K562 (cell line): Measurements from ENCODE around the gene PPP1R15B. TPM values are rescaled to one million over a fixed set of nuclear protein-coding genes. Genes with fewer than 3 reads are reported as not detected.

Experiments used
- ATAC-seq: fragments of 200-7000 bp; cut with Tn5 transposase; 3 replicates; pipeline ENCODE4 v1.9.1; 2020; ENCODE audit warnings: moderate library complexity
- BruUV-seq: library from RNA; stranded (reverse); fragments of 400-500 nt; replicated peaks from 2 replicates; lab custom pipeline; 2021; lab: Mats Ljungman, UMichigan
- CTCF ChIA-PET: fragments of 300-600 bp; formaldehyde crosslinking; extraction: SDS; loops from one replicate; lab custom pipeline; 2021; ENCODE audit warnings: low intra/inter-chr PET ratio; lab: Yijun Ruan, JAX
- POLR2A ChIA-PET: fragments of 300-600, 350-650 bp; sonication (Branson Sonifier 250); formaldehyde crosslinking; extraction: SDS; loops from one replicate; lab custom pipeline; 2021; ENCODE audit warnings: antibody characterized with exemption, inconsistent platforms; lab: Yijun Ruan, JAX
- DNase-seq, 4 experiments: peaks; one replicate each; pipeline versions ENCODE4 v3.0.0 to v3.0.0-alpha.2; 2011 to 2018; ENCODE audit warnings: low spot score in 3 of 4, mixed read lengths in 3 of 4; ENCODE audit errors: extremely low read depth in 1 of 4
- FAIRE-seq: peaks from 2 replicates; lab custom pipeline; 2011; peaks lifted over from hg19 to GRCh38; lab: Jason Lieb, UNC
- H2AFZ ChIP-seq: 2 replicates; pipeline ENCODE4 v1.6.0; 2011; ENCODE audit warnings: low read depth, low read length, control low read depth, inconsistent platforms
- H3K27ac ChIP-seq: fragments of 200-600 bp; 3 replicates; pipeline ENCODE4 v1.8.0; 2011; ENCODE audit warnings: low read depth, mild to moderate bottlenecking, control low read depth, inconsistent platforms, low read length, moderate library complexity, mixed read lengths; ENCODE audit errors: extremely low read depth
- H3K27me3 ChIP-seq, 2 experiments: fragments of 300-600 bp in 1 of 2; 2 replicates in 1 of 2; 3 replicates in 1 of 2; pipeline versions ENCODE4 v1.6.0 to v1.8.0; 2011; ENCODE audit warnings: inconsistent platforms in 2 of 2, low read length in 2 of 2, mild to moderate bottlenecking in 1 of 2, mixed read lengths in 1 of 2, moderate library complexity in 1 of 2; ENCODE audit not compliant: control insufficient read depth in 2 of 2, insufficient read depth in 2 of 2
- H3K36me3 ChIP-seq: fragments of 300-600 bp; 3 replicates; pipeline ENCODE4 v1.8.0; 2011; ENCODE audit warnings: mild to moderate bottlenecking, low read length, inconsistent platforms; ENCODE audit not compliant: control insufficient read depth, insufficient read depth
- H3K4me1 ChIP-seq, 2 experiments: fragments of 200-600 bp in 1 of 2; replicated peaks in 1 of 2; 2 replicates in 1 of 2; 3 replicates in 1 of 2; pipeline versions ENCODE4 v1.5.1 to v1.8.0; 2011; ENCODE audit warnings: inconsistent platforms in 2 of 2, low read length in 2 of 2, mild to moderate bottlenecking in 1 of 2, mixed read lengths in 1 of 2, moderate library complexity in 1 of 2; ENCODE audit not compliant: control insufficient read depth in 2 of 2, insufficient read depth in 2 of 2
- H3K4me2 ChIP-seq: 2 replicates; pipeline ENCODE4 v1.6.1; 2011; ENCODE audit warnings: low read length, control low read depth, inconsistent platforms, mixed read lengths; ENCODE audit not compliant: insufficient read depth
- H3K4me3 ChIP-seq: fragments of 200-600 bp; sonication (generic), shearing (Covaris generic); 2 replicates; pipeline ENCODE4 v1.5.1; 2016; ENCODE audit warnings: control low read depth, inconsistent platforms
- H3K79me2 ChIP-seq: fragments of 200-600 bp; 3 replicates; pipeline ENCODE4 v1.8.0; 2011; ENCODE audit warnings: low read length, inconsistent platforms; ENCODE audit not compliant: control insufficient read depth, insufficient read depth
- H3K9ac ChIP-seq, 2 experiments: 2 replicates each; pipeline versions ENCODE4 v1.6.0 to v1.6.1; 2011; ENCODE audit warnings: low read depth in 2 of 2, low read length in 2 of 2, control low read depth in 1 of 2, inconsistent platforms in 1 of 2, mild to moderate bottlenecking in 1 of 2, mixed read lengths in 1 of 2; ENCODE audit not compliant: insufficient read depth in 1 of 2
- H3K9me1 ChIP-seq: one replicate; pipeline ENCODE4 v1.6.0; 2011; ENCODE audit warnings: inconsistent platforms, mild to moderate bottlenecking, low read length, moderate library complexity; ENCODE audit not compliant: control insufficient read depth, insufficient read depth
- H3K9me3 ChIP-seq: replicated peaks from 2 replicates; pipeline ENCODE4 v1.5.1; 2011; ENCODE audit warnings: low read depth, low read length, inconsistent platforms; ENCODE audit not compliant: control insufficient read depth, insufficient read depth
- H4K20me1 ChIP-seq: replicated peaks from 2 replicates; pipeline ENCODE4 v1.6.1; 2011; ENCODE audit warnings: low read length, inconsistent platforms, mixed read lengths; ENCODE audit not compliant: control insufficient read depth, insufficient read depth
- E2F6 ChIP-seq, 2 experiments: IDR thresholded peaks; 2 replicates each; pipeline ENCODE4 v1.6.1; 2011; ENCODE audit warnings: borderline replicate concordance in 1 of 2, control low read depth in 1 of 2, low read depth in 1 of 2, low read length in 1 of 2, mild to moderate bottlenecking in 1 of 2, mixed read lengths in 1 of 2, moderate library complexity in 1 of 2; ENCODE audit not compliant: insufficient read depth in 1 of 2, insufficient read length in 1 of 2, poor library complexity in 1 of 2, severe bottlenecking in 1 of 2; ENCODE audit errors: extremely low read depth in 1 of 2
- ELF2 ChIP-seq: fragments of 250-450 bp; sonication (Bioruptor Pico); IDR thresholded peaks from 2 replicates; pipeline ENCODE4 v1.5.0; 2021; ENCODE audit warnings: mild to moderate bottlenecking
- GABPA ChIP-seq: fragments of 200-800 bp; sonication (Bioruptor generic); conservative IDR thresholded peaks from 2 replicates; pipeline ENCODE4 v1.6.1; 2016; ENCODE audit warnings: low read depth, missing genetic modification characterization, missing compliant biosample characterization
- JUN ChIP-seq, 2 experiments: sonication (generic) in 1 of 2; formaldehyde crosslinking in 1 of 2; IDR thresholded peaks; 2 replicates each; pipeline versions ENCODE4 v1.6.1 to v1.8.0; 2012 to 2022; ENCODE audit warnings: borderline replicate concordance in 2 of 2, mild to moderate bottlenecking in 2 of 2, improper control_type of control experiment in 1 of 2, low read depth in 1 of 2, low read length in 1 of 2, missing genetic modification reagents in 1 of 2
- MTA3 ChIP-seq: fragments of 450-650 bp; formaldehyde crosslinking; IDR thresholded peaks from 2 replicates; pipeline ENCODE4 v1.6.1; 2017; ENCODE audit warnings: mild to moderate bottlenecking, borderline replicate concordance
- NR4A1 ChIP-seq, 2 experiments: fragments of 250-450 bp in 1 of 2; fragments of 450-650 bp in 1 of 2; sonication (Bioruptor Pico) in 1 of 2; IDR thresholded peaks; 2 replicates each; pipeline versions ENCODE4 v1.4.0 to v1.6.1; 2016 to 2020; ENCODE audit warnings: mild to moderate bottlenecking in 2 of 2, missing compliant biosample characterization in 1 of 2, missing genetic modification characterization in 1 of 2, moderate library complexity in 1 of 2
- PML ChIP-seq: IDR thresholded peaks from 2 replicates; pipeline ENCODE4 v1.6.1; 2012; ENCODE audit warnings: low read length, inconsistent platforms
- SNIP1 ChIP-seq: fragments of 450-650 bp; IDR thresholded peaks from 2 replicates; pipeline ENCODE4 v1.7.1; 2017; ENCODE audit warnings: low read depth, mild to moderate bottlenecking
- TEAD1 ChIP-seq, 2 experiments: fragments of 450-650 bp in 1 of 2; sonication (generic) in 1 of 2; formaldehyde crosslinking; IDR thresholded peaks; 2 replicates each; pipeline versions ENCODE4 v1.4.0 to v1.8.0; 2020 to 2022; ENCODE audit warnings: mild to moderate bottlenecking in 2 of 2, missing genetic modification reagents in 1 of 2
- UBTF ChIP-seq, 2 experiments: IDR thresholded peaks; 2 replicates each; pipeline ENCODE4 v1.6.1; 2012; ENCODE audit warnings: improper control_type of control experiment in 2 of 2, low read depth in 2 of 2, low read length in 2 of 2, borderline replicate concordance in 1 of 2
- ZNF175 ChIP-seq: fragments of 200-800 bp; sonication (Bioruptor generic); IDR thresholded peaks from 2 replicates; pipeline ENCODE4 v1.6.1; 2016; ENCODE audit warnings: low read depth, mild to moderate bottlenecking, missing genetic modification characterization, missing compliant biosample characterization
- ZNF398 ChIP-seq: fragments of 250-450 bp; sonication (Bioruptor Pico); IDR thresholded peaks from 2 replicates; pipeline ENCODE4 v1.8.0; 2021; ENCODE audit warnings: moderate library complexity, mild to moderate bottlenecking, inconsistent platforms
- WGBS: fragments of 100-300 bp; shearing (Covaris generic); methylation state at CpG from one replicate; pipeline ENCODE4 v1.1.6; 2016; ENCODE audit warnings: low coverage, mixed read lengths; ENCODE audit not compliant: insufficient coverage; ENCODE audit errors: missing lambda C conversion rate; 5-methylcytosine and 5-hydroxymethylcytosine counted together
- in situ Hi-C: fragments of 300-500 bp; cut with MboI; formaldehyde crosslinking; loops from 4 replicates; pipeline ENCODE4 v1.15.0; 2018; ENCODE audit warnings: inconsistent platforms, mixed read lengths
- intact Hi-C: fragments of 100-400 bp; cut with micrococcal nuclease; formaldehyde crosslinking; loops from 2 replicates; pipeline ENCODE4 v1.14.2; 2022
- polyA plus RNA-seq, 8 experiments: library from polyadenylated mRNA; depleted of rRNA in 4 of 8; stranded (reverse) in 5 of 8; unstranded in 3 of 8; fragments of >200 nt; fragmentation: Nextera tagmentation in 2 of 8; fragmentation: Illumina TruSeq in 1 of 8; extraction: Ambion mirVana in 2 of 8; extraction: Trizol in 1 of 8; gene quantifications; 2 replicates each; pipeline versions ENCODE4 v1.2.1 to v1.2.3, GENCODE V29; 2011 to 2014; ENCODE audit warnings: inconsistent platforms in 1 of 8, missing spikeins in 1 of 8
- total RNA-seq, 7 experiments: library from RNA; depleted of rRNA in 6 of 7; stranded (reverse); fragments of >200 nt in 6 of 7; fragmentation: Illumina TruSeq in 2 of 7; extraction: Trizol in 2 of 7; gene quantifications; 2 replicates each; pipeline versions ENCODE4 v1.2.1 to v1.2.3, GENCODE V29; 2011 to 2021; ENCODE audit warnings: low replicate concordance in 1 of 7

The PPP1R15B gene
- total and polyA plus RNA-seq, 9 of the 15 experiments (the other 6 are each of a cell fraction or from before 2014, with no cell fraction given): 17.0 to 48.1 (median 30.8) TPM

- intact Hi-C loops: loop anchor here (5.0 kb wide), 1 partner anchor 96 kb away; no protein-coding TSS in a partner anchor
- peak in 3 of 4 experiments; percentile 52 to 69 (median 60) for DNase-seq
- peak in 1 of 2 experiments; percentile 24 for TF ChIP-seq E2F6 (IDR thresholded peaks at IDR 0.05; ENCODE audit: borderline replicate concordance in 1 of 2, extremely low read depth in 1 of 2, insufficient read depth in 1 of 2, insufficient read length in 1 of 2, low read depth in 1 of 2, low read length in 1 of 2, poor library complexity in 1 of 2, severe bottlenecking in 1 of 2)
- TF ChIP-seq ZNF398 (CRISPR knock-in tag): no peak
- no peak for TF ChIP-seq PML
- peak; percentile 10; the same call in 1 of the 2 replicates for TF ChIP-seq NR4A1 (CRISPR knock-in tag; IDR thresholded peaks at IDR 0.05)
- no peak for TF ChIP-seq NR4A1 (tag; IDR thresholded peaks at IDR 0.05)
- peak in 1 of 2 experiments; percentile 17; a peak in 1 of 4 replicates for TF ChIP-seq UBTF (IDR thresholded peaks at IDR 0.05; ENCODE audit: borderline replicate concordance in 1 of 2, low read depth in 2 of 2, low read length in 2 of 2)
- TF ChIP-seq SNIP1: peak; percentile 68
- TF ChIP-seq TEAD1 (CRISPR knock-in tag; IDR thresholded peaks at IDR 0.05): 0 out of 4 replicates have a peak, but pooled peaks of 1 of the 2 experiments have one; percentile 4
- TF ChIP-seq GABPA (tag): no peak
- 0 out of 2 replicates have a peak, but pooled peaks have one; percentile 25 for TF ChIP-seq MTA3
- TF ChIP-seq JUN (IDR thresholded peaks at IDR 0.05; ENCODE audit: borderline replicate concordance, low read depth, low read length): no peak
- 0 out of 2 replicates have a peak, but pooled peaks have one; percentile 11 for TF ChIP-seq JUN (CRISPR knock-in tag; IDR thresholded peaks at IDR 0.05; ENCODE audit: borderline replicate concordance)
- TF ChIP-seq ZNF175 (CRISPR knock-in tag): 0 out of 2 replicates have a peak, but pooled peaks have one; percentile 36
- no peak for TF ChIP-seq ELF2
Observed at GRCh38 chr1:204410688-204411450, 748 bp downstream of the PPP1R15B start.

More at GRCh38 chr1:204410688-204411450, 748 bp downstream of the PPP1R15B start:
- H3K79me2 ChIP-seq: peaks cover 59% of the 10 kb centered on the region
- peaks cover 3 to 4% of the 10 kb centered on the region in 2 experiments; a peak in 3 of 5 replicates for H3K4me1 ChIP-seq
- no peak for FAIRE-seq
- CTCF ChIA-PET: interaction anchor here (0.6 to 1.2 kb wide), 2 partner anchors 11 to 13 kb away, joined by 4 read pairs; no protein-coding TSS in a partner anchor
- H2AFZ ChIP-seq: peak overlapping the region; percentile 72
- no peaks in the 10 kb centered on the region for H3K9me1 ChIP-seq
- H3K4me3 ChIP-seq: peak overlapping the region; percentile 90
- no peaks in the 10 kb centered on the region for H3K27me3 ChIP-seq
- WGBS: 1% methylated on average over 34 of the region's 38 CpGs
- peaks cover 48% of the 10 kb centered on the region for H3K36me3 ChIP-seq
- H3K4me2 ChIP-seq: peak overlapping the region; percentile 99
- POLR2A ChIA-PET: interaction anchor here (0.6 to 5.8 kb wide), 20 partner anchors 10 to 220 kb away, joined by 3 to 87 read pairs (median 4); partner anchors contain the start of genes MDM4 and PIK3C2B
- H3K27ac ChIP-seq: peak overlapping the region; percentile 93
- peak overlapping the region; percentile 95 to 97 for H3K9ac ChIP-seq
- peak; percentile 36 for ATAC-seq
- in situ Hi-C loops: no loop called here
- H4K20me1 ChIP-seq: peaks cover 53% of the 10 kb centered on the region
- no TSS peak for BruUV-seq
- H3K9me3 ChIP-seq: no peaks in the 10 kb centered on the region
